Liver (tissue), 9 donors: ENCODE data around the gene PPT2. TPM values are rescaled to one million over a fixed set of nuclear protein-coding genes. Genes with fewer than 3 reads are reported as not detected.
A peak's percentile ranks its signal among the peaks of the same experiment; 100 is the strongest.

Experiments
- DNase-seq: peaks from one replicate; pipeline ENCODE4 v3.0.0-alpha.2; 2017; ENCODE audit warnings: low spot score
- H3K27ac ChIP-seq, 2 donors: one replicate each; pipeline ENCODE4 v1.7.0; 2013; ENCODE audit warnings: inconsistent platforms in 2 of 2, low read length in 2 of 2, control low read depth in 1 of 2, low read depth in 1 of 2, mild to moderate bottlenecking in 1 of 2
- H3K27me3 ChIP-seq, 4 donors: one replicate each; pipeline versions ENCODE4 v1.6.1 to v1.7.0; 2013; ENCODE audit warnings: low read length in 3 of 4, inconsistent platforms in 1 of 4, mild to moderate bottlenecking in 1 of 4, moderate library complexity in 1 of 4; ENCODE audit not compliant: control insufficient read depth in 4 of 4, insufficient read depth in 4 of 4
- H3K36me3 ChIP-seq, 4 donors: one replicate each; pipeline versions ENCODE4 v1.6.1 to v1.7.0; 2013; ENCODE audit warnings: low read length in 3 of 4, mild to moderate bottlenecking in 3 of 4, low read depth in 1 of 4, moderate library complexity in 1 of 4; ENCODE audit not compliant: control insufficient read depth in 4 of 4, insufficient read depth in 3 of 4
- H3K4me1 ChIP-seq, 4 donors: one replicate each; pipeline versions ENCODE4 v1.6.1 to v1.7.0; 2013; ENCODE audit warnings: low read length in 3 of 4, mild to moderate bottlenecking in 3 of 4, moderate library complexity in 1 of 4; ENCODE audit not compliant: control insufficient read depth in 4 of 4, insufficient read depth in 4 of 4
- H3K4me3 ChIP-seq, 3 donors: one replicate each; pipeline versions ENCODE4 v1.6.1 to v1.7.0; 2013; ENCODE audit warnings: low read length in 3 of 3, control low read depth in 1 of 3, low read depth in 1 of 3, mild to moderate bottlenecking in 1 of 3
- H3K9ac ChIP-seq, 2 donors: one replicate each; pipeline ENCODE4 v1.7.0; 2013; ENCODE audit warnings: low read length in 2 of 2, mild to moderate bottlenecking in 2 of 2, moderate library complexity in 2 of 2, control low read depth in 1 of 2, low read depth in 1 of 2
- H3K9me3 ChIP-seq, 4 donors: one replicate each; pipeline versions ENCODE4 v1.6.1 to v1.7.0; 2013; ENCODE audit warnings: low read length in 3 of 4; ENCODE audit not compliant: control insufficient read depth in 4 of 4
- EGR1 ChIP-seq, 2 donors: IDR thresholded peaks; 2 replicates each; pipeline ENCODE4 v1.6.1; 2016 to 2018; ENCODE audit warnings: antibody characterized with exemption in 2 of 2, low read depth in 2 of 2
- FOXA1 ChIP-seq: IDR thresholded peaks from 2 replicates; pipeline ENCODE4 v1.6.1; 2016; ENCODE audit warnings: antibody characterized with exemption
- FOXA2 ChIP-seq: IDR thresholded peaks from 2 replicates; pipeline ENCODE4 v1.6.1; 2016; ENCODE audit warnings: antibody characterized with exemption
- GABPA ChIP-seq, 2 donors: IDR thresholded peaks in 1 of 2; conservative IDR thresholded peaks in 1 of 2; 2 replicates each; pipeline ENCODE4 v1.6.1; 2016; ENCODE audit warnings: antibody characterized with exemption in 2 of 2, mild to moderate bottlenecking in 1 of 2, moderate library complexity in 1 of 2
- HNF4A ChIP-seq, 2 donors: conservative IDR thresholded peaks; 2 replicates each; pipeline ENCODE4 v1.6.1; 2016; ENCODE audit warnings: antibody characterized with exemption in 2 of 2, mild to moderate bottlenecking in 2 of 2
- HNF4G ChIP-seq: IDR thresholded peaks from 2 replicates; pipeline ENCODE4 v1.6.1; 2016; ENCODE audit warnings: antibody characterized with exemption
- JUND ChIP-seq, 2 donors: IDR thresholded peaks; 2 replicates each; pipeline ENCODE4 v1.6.1; 2016; ENCODE audit warnings: antibody characterized with exemption in 2 of 2
- NR2F2 ChIP-seq: IDR thresholded peaks from 2 replicates; pipeline ENCODE4 v1.6.1; 2016; ENCODE audit warnings: antibody characterized with exemption
- RAD21 ChIP-seq, 2 donors: IDR thresholded peaks; 2 replicates each; pipeline ENCODE4 v1.6.1; 2016; ENCODE audit warnings: antibody characterized with exemption in 2 of 2, mild to moderate bottlenecking in 2 of 2
- RXRA ChIP-seq, 2 donors: IDR thresholded peaks; 2 replicates each; pipeline ENCODE4 v1.6.1; 2017 to 2018; ENCODE audit warnings: antibody characterized with exemption in 2 of 2, mild to moderate bottlenecking in 1 of 2
- SP1 ChIP-seq: IDR thresholded peaks from 2 replicates; pipeline ENCODE4 v1.6.1; 2018; ENCODE audit warnings: antibody characterized with exemption, mild to moderate bottlenecking
- TAF1 ChIP-seq: conservative IDR thresholded peaks from 2 replicates; pipeline ENCODE4 v1.6.1; 2016; ENCODE audit warnings: antibody characterized with exemption, mild to moderate bottlenecking
- YY1 ChIP-seq: IDR thresholded peaks from 2 replicates; pipeline ENCODE4 v1.6.1; 2016; ENCODE audit warnings: antibody characterized with exemption, mild to moderate bottlenecking
- WGBS: extraction: QIAGEN DNeasy Blood & Tissue Kit; methylation state at CpG from one replicate; pipeline ENCODE4 v1.1.7; 2013; 5-methylcytosine and 5-hydroxymethylcytosine counted together
- polyA plus RNA-seq, 2 donors: library from polyadenylated mRNA; stranded (reverse) in 1 of 2; unstranded in 1 of 2; fragments of 200-250 nt in 1 of 2; fragments of >200 nt in 1 of 2; fragmentation: Nextera tagmentation in 1 of 2; extraction: Ambion mirVana in 1 of 2; gene quantifications; one replicate each; pipeline versions ENCODE4 v1.2.1 to v1.2.3, GENCODE V29; 2013 to 2015
- total RNA-seq, 2 donors: library from RNA; depleted of rRNA; stranded (reverse); fragments of >200 nt; gene quantifications; one replicate each; pipeline ENCODE4 v1.2.3, GENCODE V29; 2014
- TF ChIP-seq, protein P1 (sequence below): IDR thresholded peaks from 2 replicates; pipeline ENCODE4 v1.6.1; 2016; ENCODE audit warnings: antibody characterized with exemption
- TF ChIP-seq, protein P2 (sequence below): fragments of 150-350 bp; IDR thresholded peaks from 2 replicates; pipeline ENCODE4 v1.5.1; 2017; ENCODE audit warnings: improper control_type of control experiment, low read depth, low read length; ENCODE audit not compliant: missing input control
- TF ChIP-seq, protein P3 (sequence below): IDR thresholded peaks from 2 replicates; pipeline ENCODE4 v1.6.1; 2016; ENCODE audit warnings: antibody characterized with exemption
- TF ChIP-seq, protein P4 (sequence below): IDR thresholded peaks from 2 replicates; pipeline ENCODE4 v1.6.1; 2016; ENCODE audit warnings: antibody characterized with exemption
- TF ChIP-seq, protein P5 (sequence below): IDR thresholded peaks from 2 replicates; pipeline ENCODE4 v1.6.1; 2016; ENCODE audit warnings: antibody characterized with exemption, mild to moderate bottlenecking
- donor health status: healthy.
- donor health status: healthy.
- donor health status: healthy.
- donor health status: healthy.
- donor health status: healthy.

Gene PPT2
- total and polyA plus RNA-seq, 4 donors = 7.6 to 47.4 (median 15.1) TPM

- H3K9me3 ChIP-seq = no peaks in the 10 kb centered on the region
- TF ChIP-seq YY1 = peak; percentile 36
- TF ChIP-seq EGR1 (IDR thresholded peaks at IDR 0.05; ENCODE audit: low read depth in 2 of 2) = peak in 1 of 2 donors; percentile 89
- peak; percentile 40 for TF ChIP-seq TAF1
- no peak for TF ChIP-seq GABPA (IDR thresholded peaks at IDR 0.05 in 1 of 2, conservative IDR thresholded peaks at IDR 0.05 in 1 of 2)
- no peak for TF ChIP-seq FOXA2
- TF ChIP-seq, protein P1, sequence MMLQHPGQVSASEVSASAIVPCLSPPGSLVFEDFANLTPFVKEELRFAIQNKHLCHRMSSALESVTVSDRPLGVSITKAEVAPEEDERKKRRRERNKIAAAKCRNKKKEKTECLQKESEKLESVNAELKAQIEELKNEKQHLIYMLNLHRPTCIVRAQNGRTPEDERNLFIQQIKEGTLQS = no peak
- no peak for TF ChIP-seq HNF4A (conservative IDR thresholded peaks at IDR 0.05)
- TF ChIP-seq RAD21 (IDR thresholded peaks at IDR 0.05) = no peak
- TF ChIP-seq RXRA (IDR thresholded peaks at IDR 0.05) = no peak
- TF ChIP-seq JUND (IDR thresholded peaks at IDR 0.05) = peak; percentile 58 to 64
- TF ChIP-seq, protein P2, sequence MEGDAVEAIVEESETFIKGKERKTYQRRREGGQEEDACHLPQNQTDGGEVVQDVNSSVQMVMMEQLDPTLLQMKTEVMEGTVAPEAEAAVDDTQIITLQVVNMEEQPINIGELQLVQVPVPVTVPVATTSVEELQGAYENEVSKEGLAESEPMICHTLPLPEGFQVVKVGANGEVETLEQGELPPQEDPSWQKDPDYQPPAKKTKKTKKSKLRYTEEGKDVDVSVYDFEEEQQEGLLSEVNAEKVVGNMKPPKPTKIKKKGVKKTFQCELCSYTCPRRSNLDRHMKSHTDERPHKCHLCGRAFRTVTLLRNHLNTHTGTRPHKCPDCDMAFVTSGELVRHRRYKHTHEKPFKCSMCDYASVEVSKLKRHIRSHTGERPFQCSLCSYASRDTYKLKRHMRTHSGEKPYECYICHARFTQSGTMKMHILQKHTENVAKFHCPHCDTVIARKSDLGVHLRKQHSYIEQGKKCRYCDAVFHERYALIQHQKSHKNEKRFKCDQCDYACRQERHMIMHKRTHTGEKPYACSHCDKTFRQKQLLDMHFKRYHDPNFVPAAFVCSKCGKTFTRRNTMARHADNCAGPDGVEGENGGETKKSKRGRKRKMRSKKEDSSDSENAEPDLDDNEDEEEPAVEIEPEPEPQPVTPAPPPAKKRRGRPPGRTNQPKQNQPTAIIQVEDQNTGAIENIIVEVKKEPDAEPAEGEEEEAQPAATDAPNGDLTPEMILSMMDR = no peak
- peak; percentile 28 for TF ChIP-seq FOXA1
- TF ChIP-seq, protein P3, sequence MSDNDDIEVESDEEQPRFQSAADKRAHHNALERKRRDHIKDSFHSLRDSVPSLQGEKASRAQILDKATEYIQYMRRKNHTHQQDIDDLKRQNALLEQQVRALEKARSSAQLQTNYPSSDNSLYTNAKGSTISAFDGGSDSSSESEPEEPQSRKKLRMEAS = peak; percentile 19
- TF ChIP-seq, protein P4, sequence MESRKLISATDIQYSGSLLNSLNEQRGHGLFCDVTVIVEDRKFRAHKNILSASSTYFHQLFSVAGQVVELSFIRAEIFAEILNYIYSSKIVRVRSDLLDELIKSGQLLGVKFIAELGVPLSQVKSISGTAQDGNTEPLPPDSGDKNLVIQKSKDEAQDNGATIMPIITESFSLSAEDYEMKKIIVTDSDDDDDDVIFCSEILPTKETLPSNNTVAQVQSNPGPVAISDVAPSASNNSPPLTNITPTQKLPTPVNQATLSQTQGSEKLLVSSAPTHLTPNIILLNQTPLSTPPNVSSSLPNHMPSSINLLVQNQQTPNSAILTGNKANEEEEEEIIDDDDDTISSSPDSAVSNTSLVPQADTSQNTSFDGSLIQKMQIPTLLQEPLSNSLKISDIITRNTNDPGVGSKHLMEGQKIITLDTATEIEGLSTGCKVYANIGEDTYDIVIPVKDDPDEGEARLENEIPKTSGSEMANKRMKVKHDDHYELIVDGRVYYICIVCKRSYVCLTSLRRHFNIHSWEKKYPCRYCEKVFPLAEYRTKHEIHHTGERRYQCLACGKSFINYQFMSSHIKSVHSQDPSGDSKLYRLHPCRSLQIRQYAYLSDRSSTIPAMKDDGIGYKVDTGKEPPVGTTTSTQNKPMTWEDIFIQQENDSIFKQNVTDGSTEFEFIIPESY = peak; percentile 22
- peak; percentile 68 for TF ChIP-seq SP1
- TF ChIP-seq HNF4G = no peak
- TF ChIP-seq, protein P5, sequence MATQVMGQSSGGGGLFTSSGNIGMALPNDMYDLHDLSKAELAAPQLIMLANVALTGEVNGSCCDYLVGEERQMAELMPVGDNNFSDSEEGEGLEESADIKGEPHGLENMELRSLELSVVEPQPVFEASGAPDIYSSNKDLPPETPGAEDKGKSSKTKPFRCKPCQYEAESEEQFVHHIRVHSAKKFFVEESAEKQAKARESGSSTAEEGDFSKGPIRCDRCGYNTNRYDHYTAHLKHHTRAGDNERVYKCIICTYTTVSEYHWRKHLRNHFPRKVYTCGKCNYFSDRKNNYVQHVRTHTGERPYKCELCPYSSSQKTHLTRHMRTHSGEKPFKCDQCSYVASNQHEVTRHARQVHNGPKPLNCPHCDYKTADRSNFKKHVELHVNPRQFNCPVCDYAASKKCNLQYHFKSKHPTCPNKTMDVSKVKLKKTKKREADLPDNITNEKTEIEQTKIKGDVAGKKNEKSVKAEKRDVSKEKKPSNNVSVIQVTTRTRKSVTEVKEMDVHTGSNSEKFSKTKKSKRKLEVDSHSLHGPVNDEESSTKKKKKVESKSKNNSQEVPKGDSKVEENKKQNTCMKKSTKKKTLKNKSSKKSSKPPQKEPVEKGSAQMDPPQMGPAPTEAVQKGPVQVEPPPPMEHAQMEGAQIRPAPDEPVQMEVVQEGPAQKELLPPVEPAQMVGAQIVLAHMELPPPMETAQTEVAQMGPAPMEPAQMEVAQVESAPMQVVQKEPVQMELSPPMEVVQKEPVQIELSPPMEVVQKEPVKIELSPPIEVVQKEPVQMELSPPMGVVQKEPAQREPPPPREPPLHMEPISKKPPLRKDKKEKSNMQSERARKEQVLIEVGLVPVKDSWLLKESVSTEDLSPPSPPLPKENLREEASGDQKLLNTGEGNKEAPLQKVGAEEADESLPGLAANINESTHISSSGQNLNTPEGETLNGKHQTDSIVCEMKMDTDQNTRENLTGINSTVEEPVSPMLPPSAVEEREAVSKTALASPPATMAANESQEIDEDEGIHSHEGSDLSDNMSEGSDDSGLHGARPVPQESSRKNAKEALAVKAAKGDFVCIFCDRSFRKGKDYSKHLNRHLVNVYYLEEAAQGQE = peak; percentile 58
- TF ChIP-seq NR2F2 = peak; percentile 39
- no peaks in the 10 kb centered on the region for H3K27me3 ChIP-seq
- peak overlapping the region; percentile 74 to 98 for H3K9ac ChIP-seq
- peak overlapping the region; percentile 92 to 99 for H3K27ac ChIP-seq
- DNase-seq = peak; percentile 73
- no peaks in the 10 kb centered on the region for H3K36me3 ChIP-seq
- under 1% methylated on average over 58 of the region's 58 CpGs for WGBS
- peaks cover 2 to 23% (median 13%) of the 10 kb centered on the region in 4 donors for H3K4me1 ChIP-seq
- H3K4me3 ChIP-seq = peak overlapping the region; percentile 54 to 91 (median 63)
Observed at GRCh38 chr6:32195902-32196681, 42.2 kb downstream of the PPT2 start.
